ENCODE measurements around the gene NFATC2. TPM values are rescaled to one million over a fixed set of nuclear protein-coding genes. Genes with fewer than 3 reads are reported as not detected.

Gene NFATC2
- total and polyA plus RNA-seq, 2 of the 4 experiments (the other 2 are of a cell fraction): 0.18 to 0.38 TPM

- Histone ChIP-seq H3K27me3 (ENCODE audit: control insufficient read depth, insufficient read depth, low read length) (no peaks in the 10 kb centered on the region), H3K9me1 (ENCODE audit: insufficient read depth, low read length) (0 out of 2 replicates have a peak, but pooled peaks cover 6% of the 10 kb centered on the region), H3K36me3 (ENCODE audit: control insufficient read depth, insufficient read depth, low read length) (no peaks in the 10 kb centered on the region), H3K14ac (replicated peaks; ENCODE audit: low read depth, low read length) (no peak overlapping the region), H2BK120ac (ENCODE audit: low read depth, low read length) (no peak overlapping the region), H3K4ac (ENCODE audit: low read depth, low read length) (no peak overlapping the region), H2BK15ac (ENCODE audit: low read depth, low read length) (no peak overlapping the region), H2AFZ (replicated peaks; ENCODE audit: low read length, poor library complexity) (no peak overlapping the region), H3K56ac (ENCODE audit: extremely low read depth, insufficient read depth, low read length) (no peak overlapping the region), H3K9me3 (ENCODE audit: control insufficient read depth, insufficient read depth, low read length) (no peaks in the 10 kb centered on the region), H3K79me1 (ENCODE audit: low read depth in 1 of 2, low read length in 2 of 2) (no peaks in the 10 kb centered on the region), H2BK20ac (ENCODE audit: low read depth, low read length) (no peak overlapping the region), H2BK5ac (ENCODE audit: low read depth, low read length, poor library complexity, severe bottlenecking) (no peak overlapping the region), H3K18ac (ENCODE audit: low read depth, low read length) (no peak overlapping the region), H4K8ac (ENCODE audit: low read depth in 2 of 2, low read length in 2 of 2) (no peak overlapping the region), H4K91ac (ENCODE audit: insufficient read depth, low read depth, low read length) (no peak overlapping the region), H4K20me1 (ENCODE audit: insufficient read depth, low read length) (peaks cover 3% of the 10 kb centered on the region; the same call in 1 of the 2 replicates), H2AK9ac (replicated peaks; ENCODE audit: low read depth, low read length, poor library complexity) (no peak overlapping the region), H3K23ac (ENCODE audit: low read depth, low read length) (no peak overlapping the region), H3K27ac (ENCODE audit: insufficient read depth, low read length) (no peak overlapping the region), H3K4me1 (ENCODE audit: control insufficient read depth, insufficient read depth, low read length) (peaks cover 10% of the 10 kb centered on the region), H3K4me3 (ENCODE audit: insufficient read depth, low read depth, low read length) (no peak overlapping the region), H2AK5ac (ENCODE audit: low read depth, low read length) (no peak overlapping the region), H3K9ac (ENCODE audit: low read depth, low read length) (no peak overlapping the region), H4K5ac (ENCODE audit: low read depth, low read length) (no peak overlapping the region), H3K4me2 (ENCODE audit: low read depth, low read length) (no peak overlapping the region)
- 100% methylated on average over 1 of the region's 4 CpGs; no CpG with 5 or more reads in 1 of the 2 experiments for WGBS, 2 experiments (ENCODE audit: extremely low coverage in 2 of 2, insufficient read length in 1 of 2)
- TF ChIP-seq SMC3 (IDR thresholded peaks at IDR 0.05; ENCODE audit: low read depth, low read length) (no peak), MXI1 (IDR thresholded peaks at IDR 0.05; ENCODE audit: borderline replicate concordance, low read depth, low read length) (no peak), CHD1 (IDR thresholded peaks at IDR 0.05; ENCODE audit: low read depth, low read length) (no peak), USF2 (IDR thresholded peaks at IDR 0.05; ENCODE audit: low read depth, low read length) (no peak), CEBPB (IDR thresholded peaks at IDR 0.05; ENCODE audit: low read depth, low read length) (no peak), RFX5 (IDR thresholded peaks at IDR 0.05; ENCODE audit: low read depth, low read length) (no peak), FOS (IDR thresholded peaks at IDR 0.05; ENCODE audit: low read depth, low read length) (no peak), POLR2A (IDR thresholded peaks at IDR 0.05; ENCODE audit: low read depth, low read length) (no peak), CTCF (conservative IDR thresholded peaks at IDR 0.05; ENCODE audit: low read depth, low read length) (no peak), BHLHE40 (IDR thresholded peaks at IDR 0.05; ENCODE audit: low read depth, low read length) (no peak), RCOR1 (IDR thresholded peaks at IDR 0.05; ENCODE audit: insufficient replicate concordance, low read length) (no peak), NFE2L2 (IDR thresholded peaks at IDR 0.05; ENCODE audit: low read depth, low read length) (no peak), RAD21 (IDR thresholded peaks at IDR 0.05; ENCODE audit: low read length) (no peak), MAZ (IDR thresholded peaks at IDR 0.05; ENCODE audit: borderline replicate concordance, low read depth, low read length) (no peak), MAFK (IDR thresholded peaks at IDR 0.05; ENCODE audit: low read depth, low read length) (no peak)
- TF ChIP-seq, protein P1, sequence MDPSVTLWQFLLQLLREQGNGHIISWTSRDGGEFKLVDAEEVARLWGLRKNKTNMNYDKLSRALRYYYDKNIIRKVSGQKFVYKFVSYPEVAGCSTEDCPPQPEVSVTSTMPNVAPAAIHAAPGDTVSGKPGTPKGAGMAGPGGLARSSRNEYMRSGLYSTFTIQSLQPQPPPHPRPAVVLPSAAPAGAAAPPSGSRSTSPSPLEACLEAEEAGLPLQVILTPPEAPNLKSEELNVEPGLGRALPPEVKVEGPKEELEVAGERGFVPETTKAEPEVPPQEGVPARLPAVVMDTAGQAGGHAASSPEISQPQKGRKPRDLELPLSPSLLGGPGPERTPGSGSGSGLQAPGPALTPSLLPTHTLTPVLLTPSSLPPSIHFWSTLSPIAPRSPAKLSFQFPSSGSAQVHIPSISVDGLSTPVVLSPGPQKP (IDR thresholded peaks at IDR 0.05; ENCODE audit: borderline replicate concordance, low read depth, low read length): no peak
- ATAC-seq (ENCODE audit: low read depth): no peak
- dilution Hi-C loops (cut with HindIII; ENCODE audit: low sequenced_read_pairs, unreplicated experiment): no loop called here
- POLR2A ChIA-PET (ENCODE audit: unreplicated experiment): no interaction called here
- CTCF ChIA-PET: no interaction called here
- in situ Hi-C loops (cut with MboI; ENCODE audit: low sequenced_read_pairs): no loop called here
- no TSS peak for BruUV-seq (replicated peaks)
- DNase-seq: no peak
- intact Hi-C loops (cut with micrococcal nuclease): loop anchor here (5.0 kb wide), 1 partner anchor 77 kb away; no protein-coding TSS in a partner anchor
Measured at GRCh38 chr20:51484831-51485230, 57.7 kb downstream of the NFATC2 start.

Data from IMR-90 (cell line).